HG03558 (cell line): ENCODE results near the gene FZD2.
"Not testable (repeated sequence)": the region's sequence is repeated elsewhere in the genome, so short reads cannot be mapped to it uniquely, and the experiment has no call there.

Experiments used
- ATAC-seq: cut with Tn5 transposase; IDR thresholded peaks from one replicate; pipeline ENCODE4 v1.9.1; 2021; ENCODE audit warnings: moderate number of reproducible peaks; ENCODE audit not compliant: unreplicated experiment; ENCODE audit errors: extremely low read depth

FZD2 gene

DNA sequence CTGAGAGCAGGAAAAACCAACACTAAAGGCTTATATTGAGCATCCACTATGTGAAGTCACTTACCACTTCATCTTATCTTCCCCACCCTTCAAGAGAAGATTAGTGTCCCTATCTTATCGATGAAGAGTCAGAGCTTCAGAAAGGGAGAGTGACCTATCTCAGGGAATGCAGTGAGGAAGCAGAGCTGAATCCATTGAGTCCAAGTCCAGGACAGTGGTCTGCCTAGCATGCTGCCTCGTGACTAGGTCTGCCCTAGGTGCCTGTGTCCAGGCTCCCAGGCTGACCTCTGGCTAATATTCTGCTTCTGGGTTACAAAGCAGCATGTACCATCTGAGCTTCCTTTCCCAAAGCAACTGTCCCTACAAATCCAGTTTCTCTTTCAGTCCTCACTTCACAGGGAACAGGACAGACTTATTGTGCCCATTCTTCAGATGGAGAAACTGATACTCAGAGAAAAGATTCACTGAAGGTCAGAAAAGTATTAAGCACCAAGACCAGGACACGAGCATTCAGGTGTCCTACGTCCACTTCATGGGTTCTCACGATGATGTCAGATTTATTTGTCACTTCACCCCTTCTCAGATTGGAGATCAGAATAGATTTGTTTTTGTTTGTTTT, 13.3 kb upstream of the FZD2 start:
- no peak for ATAC-seq

DNA sequence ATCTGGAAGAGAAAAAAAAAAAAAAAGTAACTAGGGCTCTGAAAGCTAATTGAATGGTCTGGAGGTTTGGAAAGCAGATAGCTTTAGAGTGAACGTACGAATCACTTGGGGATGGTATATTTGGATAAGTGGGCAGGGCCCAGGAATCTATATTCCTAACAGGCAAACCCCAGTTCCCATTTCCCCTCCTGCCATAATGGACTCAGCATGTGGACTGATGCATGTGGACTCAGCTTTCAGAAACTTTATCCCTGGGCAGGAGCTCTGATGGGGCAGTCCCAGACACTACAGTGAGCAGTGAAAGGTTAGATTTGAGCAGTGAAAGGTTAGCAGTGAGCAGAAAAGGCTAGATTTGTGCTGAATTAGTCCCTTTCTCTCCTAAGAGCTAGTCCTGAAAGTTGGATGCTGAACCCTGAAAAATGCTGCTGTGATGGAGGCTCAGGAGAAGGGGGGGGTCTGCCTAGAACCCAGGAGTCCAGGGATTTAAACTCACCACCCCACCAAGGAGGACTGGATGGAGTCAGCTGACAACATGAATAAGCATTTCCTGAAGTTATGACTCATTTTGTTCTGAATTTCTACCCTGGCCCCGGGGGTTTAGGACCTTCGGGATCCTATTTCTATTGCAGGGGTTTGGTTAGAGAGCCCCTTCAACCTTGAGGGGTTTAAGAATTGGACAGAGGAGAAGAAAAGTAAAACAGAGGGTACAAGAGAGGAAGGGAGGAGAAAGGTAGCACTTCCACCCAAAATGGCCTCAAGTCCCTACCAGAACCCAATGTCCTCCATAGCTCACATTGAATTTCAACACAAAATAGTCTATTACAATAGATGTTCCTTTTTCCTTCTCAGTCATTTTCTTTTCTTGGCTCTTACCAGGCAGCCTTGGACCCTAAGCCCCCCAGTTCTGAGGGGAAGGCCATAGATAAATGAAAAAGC, 10.3 kb upstream of the FZD2 start:
- no peak for ATAC-seq

DNA sequence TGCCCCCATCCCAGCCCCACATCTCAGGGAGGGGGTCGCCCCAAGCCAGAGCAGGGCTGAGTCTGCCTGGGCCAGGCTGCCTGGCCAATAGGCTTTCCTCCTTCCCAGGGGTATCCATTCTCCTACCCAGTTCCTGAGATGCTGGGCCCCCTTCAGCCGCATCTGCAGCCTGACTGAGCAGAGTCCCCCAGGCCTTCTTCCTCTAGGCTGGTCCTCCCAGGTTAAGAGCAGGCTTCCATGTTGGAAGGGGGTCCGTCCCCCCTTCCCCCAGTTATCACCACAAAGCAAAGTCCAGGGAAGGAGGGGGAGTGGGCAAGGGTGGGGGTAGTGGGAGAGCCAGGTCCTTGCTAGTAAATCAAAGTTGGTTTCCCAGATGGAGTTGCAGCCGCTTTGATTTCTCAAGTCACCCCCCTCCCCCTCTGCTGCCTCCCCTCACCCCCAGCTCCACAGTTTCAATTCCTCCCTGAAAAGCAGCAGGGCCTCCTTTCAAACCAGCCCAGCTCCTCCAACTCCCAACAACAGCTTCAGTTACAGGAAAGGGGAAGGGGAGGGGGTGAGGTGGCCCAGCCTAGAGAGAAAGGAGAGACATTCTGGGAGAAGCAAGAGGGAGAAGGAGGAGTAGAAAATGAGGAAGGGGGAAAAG, 9.5 kb upstream of the FZD2 start:
- no peak for ATAC-seq

DNA sequence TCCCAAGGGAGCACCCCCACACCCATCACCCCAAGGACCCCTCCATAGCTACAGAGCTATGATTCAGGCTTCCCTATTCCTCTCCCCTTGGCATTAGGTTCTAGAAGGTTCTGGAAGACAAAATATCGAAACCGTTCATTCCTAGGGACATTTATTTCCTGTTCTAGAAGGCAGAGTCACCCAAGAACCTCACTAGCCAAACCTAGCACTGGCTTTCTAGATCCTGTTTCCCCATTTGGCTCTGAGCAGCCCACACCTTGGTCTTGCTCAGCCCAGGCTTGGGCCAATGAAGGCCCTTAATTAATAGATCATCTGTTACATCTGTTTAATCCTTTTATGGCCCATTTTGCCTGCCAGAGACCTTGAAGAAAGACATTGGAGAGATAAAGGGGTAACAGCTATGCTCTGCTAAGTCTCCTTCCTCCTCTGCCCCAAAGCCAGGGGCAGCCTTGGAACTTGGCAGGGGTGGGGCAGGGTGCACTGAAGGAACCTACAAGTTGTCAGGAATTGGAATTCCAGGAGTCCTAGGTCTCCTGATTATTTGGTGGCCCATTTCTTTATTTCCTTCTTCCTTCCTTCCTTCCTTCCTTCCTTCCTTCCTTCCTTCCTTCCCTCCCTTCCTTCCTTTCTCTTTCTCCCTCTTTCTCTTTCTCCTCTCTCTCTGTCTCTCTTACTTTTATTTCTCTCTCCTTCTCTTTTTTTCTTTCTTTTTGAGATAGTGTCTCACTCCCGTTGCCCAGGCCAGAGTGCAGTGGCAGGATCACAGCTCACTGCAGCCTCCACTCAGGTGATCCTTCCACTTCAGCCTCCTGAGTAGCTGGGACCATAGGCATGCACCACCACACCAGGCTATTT, 8.7 kb upstream of the FZD2 start:
- ATAC-seq = no peak

DNA sequence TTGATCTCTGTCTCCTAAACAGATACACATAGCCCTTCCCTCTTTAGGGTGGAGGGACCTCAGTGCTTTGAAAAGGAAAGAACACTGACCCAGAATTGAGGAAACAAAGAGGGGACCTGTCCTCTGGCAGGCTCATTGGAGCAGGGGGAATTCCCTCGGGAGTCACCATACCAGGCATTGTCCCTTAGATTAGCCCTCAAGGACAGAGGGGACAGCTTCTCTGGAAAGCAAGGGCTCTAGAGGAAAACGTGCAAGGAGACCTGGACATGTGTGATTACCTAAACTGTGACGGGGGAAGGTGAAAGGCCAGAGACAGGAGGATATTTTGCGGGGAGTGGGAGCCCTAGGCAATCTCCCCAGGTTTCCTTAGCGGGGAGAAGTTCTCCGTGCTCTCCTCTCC, 7.6 kb upstream of the FZD2 start:
- no peak for ATAC-seq

DNA sequence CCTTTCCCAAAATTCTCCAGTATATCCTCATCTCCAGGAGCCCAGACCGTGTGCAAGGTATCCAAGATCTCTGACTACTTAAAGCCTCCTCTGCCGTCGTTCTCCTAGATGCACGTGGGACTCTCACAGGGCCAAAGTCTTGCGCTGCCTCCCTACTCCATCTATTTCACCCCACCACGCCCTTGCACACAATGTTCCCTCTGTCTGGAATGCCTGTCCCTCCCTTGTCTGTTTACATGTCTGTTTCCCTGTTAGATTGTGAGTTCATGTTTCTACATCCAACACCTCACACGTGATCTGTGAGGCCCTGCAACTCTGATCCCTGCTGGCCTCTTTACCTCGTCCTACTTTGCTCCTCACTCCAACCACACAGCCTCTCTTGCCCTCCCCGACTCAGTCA, 4.9 kb upstream of the FZD2 start:
- no peak for ATAC-seq

DNA sequence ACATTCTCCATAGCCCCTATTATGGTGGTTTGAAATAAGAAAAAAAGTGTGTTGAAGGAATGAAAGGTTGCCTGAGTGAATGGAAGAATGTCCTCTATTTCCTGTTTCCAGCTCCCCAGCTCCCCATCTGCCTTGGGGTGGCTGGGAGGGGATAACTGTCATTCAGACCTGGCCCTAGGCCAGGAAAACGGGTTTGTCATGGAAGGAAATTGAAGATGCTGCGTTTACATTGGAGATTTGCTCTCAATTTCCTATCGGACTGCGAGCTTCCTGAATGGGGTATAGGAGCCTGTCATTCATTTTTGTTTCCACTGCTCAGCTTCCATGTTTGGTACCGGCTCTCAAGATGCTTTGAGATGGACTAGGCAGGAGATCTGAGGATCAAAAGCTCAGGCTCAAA, 2.2 kb upstream of the FZD2 start:
- no peak for ATAC-seq

DNA sequence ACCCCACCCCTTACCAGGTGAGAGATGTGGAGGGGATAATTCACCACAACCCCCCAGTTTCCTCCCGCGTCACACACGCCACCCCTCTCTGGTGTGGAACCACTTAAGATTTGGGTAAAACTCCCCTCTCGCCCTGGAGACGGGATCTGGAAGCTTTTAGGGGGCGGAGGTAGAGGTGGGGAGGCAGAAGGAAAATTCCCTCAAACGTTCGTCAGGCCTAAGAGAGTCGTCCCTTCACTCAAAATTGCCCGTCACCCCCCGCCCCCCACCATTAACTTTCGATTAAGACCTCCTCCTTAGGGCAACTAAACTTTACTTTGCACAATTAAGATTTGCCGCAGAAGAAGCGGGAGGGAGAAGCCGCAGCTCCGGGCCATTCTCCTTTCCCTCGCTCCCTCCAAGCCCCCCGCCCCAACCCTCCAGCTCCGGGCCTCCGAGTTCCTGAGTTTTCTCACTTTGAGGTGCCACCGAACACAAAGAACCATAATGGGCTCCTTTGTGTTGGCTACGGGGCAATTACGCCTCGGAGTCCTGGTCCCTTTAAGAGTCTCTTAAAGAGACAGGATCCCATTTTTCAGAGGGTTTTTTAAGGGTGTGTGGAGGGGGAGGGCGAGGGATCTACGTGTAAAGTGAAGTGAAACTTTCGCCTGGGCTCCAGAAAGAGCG, 985 bp upstream of the FZD2 start:
- ATAC-seq = no peak

DNA sequence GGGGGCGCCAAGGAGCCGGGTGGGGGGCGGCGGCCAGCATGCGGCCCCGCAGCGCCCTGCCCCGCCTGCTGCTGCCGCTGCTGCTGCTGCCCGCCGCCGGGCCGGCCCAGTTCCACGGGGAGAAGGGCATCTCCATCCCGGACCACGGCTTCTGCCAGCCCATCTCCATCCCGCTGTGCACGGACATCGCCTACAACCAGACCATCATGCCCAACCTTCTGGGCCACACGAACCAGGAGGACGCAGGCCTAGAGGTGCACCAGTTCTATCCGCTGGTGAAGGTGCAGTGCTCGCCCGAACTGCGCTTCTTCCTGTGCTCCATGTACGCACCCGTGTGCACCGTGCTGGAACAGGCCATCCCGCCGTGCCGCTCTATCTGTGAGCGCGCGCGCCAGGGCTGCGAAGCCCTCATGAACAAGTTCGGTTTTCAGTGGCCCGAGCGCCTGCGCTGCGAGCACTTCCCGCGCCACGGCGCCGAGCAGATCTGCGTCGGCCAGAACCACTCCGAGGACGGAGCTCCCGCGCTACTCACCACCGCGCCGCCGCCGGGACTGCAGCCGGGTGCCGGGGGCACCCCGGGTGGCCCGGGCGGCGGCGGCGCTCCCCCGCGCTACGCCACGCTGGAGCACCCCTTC, 484 bp downstream of the FZD2 start:
- no peak for ATAC-seq

DNA sequence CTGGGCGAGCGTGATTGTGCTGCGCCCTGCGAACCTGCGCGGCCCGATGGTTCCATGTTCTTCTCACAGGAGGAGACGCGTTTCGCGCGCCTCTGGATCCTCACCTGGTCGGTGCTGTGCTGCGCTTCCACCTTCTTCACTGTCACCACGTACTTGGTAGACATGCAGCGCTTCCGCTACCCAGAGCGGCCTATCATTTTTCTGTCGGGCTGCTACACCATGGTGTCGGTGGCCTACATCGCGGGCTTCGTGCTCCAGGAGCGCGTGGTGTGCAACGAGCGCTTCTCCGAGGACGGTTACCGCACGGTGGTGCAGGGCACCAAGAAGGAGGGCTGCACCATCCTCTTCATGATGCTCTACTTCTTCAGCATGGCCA, 1.0 kb downstream of the FZD2 start:
- no peak for ATAC-seq

DNA sequence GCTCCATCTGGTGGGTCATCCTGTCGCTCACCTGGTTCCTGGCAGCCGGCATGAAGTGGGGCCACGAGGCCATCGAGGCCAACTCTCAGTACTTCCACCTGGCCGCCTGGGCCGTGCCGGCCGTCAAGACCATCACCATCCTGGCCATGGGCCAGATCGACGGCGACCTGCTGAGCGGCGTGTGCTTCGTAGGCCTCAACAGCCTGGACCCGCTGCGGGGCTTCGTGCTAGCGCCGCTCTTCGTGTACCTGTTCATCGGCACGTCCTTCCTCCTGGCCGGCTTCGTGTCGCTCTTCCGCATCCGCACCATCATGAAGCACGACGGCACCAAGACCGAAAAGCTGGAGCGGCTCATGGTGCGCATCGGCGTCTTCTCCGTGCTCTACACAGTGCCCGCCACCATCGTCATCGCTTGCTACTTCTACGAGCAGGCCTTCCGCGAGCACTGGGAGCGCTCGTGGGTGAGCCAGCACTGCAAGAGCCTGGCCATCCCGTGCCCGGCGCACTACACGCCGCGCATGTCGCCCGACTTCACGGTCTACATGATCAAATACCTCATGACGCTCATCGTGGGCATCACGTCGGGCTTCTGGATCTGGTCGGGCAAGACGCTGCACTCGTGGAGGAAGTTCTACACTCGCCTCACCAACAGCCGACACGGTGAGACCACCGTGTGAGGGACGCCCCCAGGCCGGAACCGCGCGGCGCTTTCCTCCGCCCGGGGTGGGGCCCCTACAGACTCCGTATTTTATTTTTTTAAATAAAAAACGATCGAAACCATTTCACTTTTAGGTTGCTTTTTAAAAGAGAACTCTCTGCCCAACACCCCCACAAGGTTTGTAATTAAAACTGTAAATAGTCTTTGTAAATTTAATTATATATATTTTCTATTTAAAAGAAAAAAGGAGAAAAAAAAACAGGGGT, 1.7 kb downstream of the FZD2 start:
- ATAC-seq = no peak

DNA sequence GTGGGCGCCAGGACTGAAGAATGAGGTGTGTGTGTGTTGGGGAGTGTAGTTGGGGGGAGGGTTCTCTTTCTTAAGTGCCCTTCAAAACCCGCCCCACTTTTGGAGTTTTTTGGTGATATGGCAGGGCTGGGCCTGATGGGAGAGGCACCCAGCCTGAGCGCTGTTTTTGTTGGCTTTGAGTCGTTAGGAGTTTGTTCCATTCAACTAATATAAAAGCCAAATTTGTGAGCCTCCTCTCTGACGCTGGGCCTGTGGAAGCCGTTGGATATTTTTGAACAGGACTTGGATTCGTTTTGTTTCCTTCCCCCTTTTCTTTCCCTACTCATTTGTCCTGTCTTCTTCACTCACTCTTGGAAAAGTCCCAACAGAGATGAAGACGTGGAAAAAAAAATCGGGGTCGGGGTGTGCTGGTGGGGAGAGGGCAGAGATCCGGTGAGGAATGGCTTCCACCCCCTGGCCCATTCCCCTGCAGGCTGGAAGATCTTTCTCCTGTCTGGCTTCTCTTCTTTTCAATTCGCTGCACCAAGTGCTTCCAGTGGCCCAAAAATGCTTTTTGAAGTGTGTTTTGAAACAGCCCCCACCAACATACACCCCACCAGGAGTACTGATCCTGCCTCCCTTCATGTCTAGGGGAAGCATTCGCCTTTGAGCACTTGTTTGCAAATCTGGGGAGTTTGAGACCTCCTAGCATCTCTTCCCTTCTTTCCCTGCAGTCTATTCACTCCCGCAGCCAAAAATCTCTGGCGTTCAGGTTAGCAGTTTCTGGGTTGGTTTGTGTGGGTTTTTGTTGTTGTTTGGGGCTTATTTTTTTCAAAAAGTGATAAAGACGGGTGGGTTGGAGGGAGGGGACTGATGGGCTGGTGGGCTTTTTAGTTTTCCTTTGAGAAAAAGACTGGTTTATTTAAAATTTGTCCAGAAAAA, 2.6 kb downstream of the FZD2 start:
- no peak for ATAC-seq

DNA sequence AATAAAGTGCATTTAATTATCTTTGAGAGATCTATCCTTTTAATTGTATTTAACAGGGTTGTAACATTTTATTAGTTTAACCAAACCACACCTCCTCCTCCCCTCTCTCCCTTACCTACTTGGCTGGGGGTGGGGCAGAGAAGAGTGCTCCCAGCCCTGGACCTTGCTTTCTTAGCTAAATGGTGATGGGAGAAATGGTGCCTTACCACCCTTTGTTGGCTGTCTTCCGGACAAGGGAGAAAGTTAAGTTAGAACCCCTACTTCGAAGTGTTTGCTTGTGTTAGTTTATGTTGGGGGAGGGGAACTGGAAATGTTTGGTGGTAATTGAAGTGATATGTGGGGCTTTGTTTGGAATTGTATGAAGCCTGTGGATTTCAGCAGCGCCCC, 3.9 kb downstream of the FZD2 start:
- no peak for ATAC-seq

DNA sequence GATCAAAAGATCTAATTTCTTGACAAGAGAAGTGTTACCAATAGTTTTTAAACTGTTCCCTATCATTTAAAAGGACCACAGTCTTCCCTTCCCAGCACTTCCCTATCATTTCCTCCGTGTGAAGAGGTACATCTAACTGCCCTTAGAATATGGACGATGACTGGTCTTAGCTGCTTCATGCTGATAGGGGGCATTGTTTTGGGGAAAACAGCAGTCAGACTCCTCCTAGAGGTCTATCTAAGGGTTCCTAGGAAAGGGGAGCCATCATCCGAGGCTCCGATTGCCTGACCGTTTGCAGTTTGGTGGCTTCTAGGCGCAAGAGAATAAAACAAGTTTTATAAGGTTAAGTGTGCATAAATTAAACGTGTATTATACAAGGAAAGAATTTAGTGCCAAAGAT, 7.1 kb downstream of the FZD2 start:
- no peak for ATAC-seq

DNA sequence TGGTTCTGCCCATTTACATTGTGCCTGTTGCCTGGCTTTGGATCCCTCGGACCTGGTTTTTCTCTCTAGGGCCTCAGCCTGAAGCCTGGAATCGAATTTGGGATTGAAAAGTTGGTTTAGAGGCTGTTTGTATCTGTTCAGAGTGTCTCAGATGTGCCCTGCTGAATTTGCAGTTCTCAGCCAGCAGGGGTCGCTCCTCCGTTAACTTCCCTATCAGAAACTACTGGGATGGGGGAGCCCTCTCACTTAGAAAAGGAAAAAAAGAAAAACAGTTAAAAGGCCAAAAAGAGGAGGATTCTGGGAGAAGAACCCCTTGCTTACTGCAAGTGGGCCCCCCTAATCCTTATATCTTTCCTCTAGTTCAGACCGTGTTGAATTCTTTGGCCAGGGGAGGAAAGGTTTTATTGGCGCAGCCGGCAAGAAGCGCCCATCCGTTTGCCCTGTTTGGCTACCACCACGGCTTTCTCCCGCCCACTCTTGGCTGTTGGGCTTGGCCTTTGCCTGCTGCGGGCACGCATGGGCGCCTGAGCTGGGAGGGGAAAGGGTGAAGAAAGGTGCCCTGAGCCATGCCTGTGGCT, 8.7 kb downstream of the FZD2 start:
- no peak for ATAC-seq

DNA sequence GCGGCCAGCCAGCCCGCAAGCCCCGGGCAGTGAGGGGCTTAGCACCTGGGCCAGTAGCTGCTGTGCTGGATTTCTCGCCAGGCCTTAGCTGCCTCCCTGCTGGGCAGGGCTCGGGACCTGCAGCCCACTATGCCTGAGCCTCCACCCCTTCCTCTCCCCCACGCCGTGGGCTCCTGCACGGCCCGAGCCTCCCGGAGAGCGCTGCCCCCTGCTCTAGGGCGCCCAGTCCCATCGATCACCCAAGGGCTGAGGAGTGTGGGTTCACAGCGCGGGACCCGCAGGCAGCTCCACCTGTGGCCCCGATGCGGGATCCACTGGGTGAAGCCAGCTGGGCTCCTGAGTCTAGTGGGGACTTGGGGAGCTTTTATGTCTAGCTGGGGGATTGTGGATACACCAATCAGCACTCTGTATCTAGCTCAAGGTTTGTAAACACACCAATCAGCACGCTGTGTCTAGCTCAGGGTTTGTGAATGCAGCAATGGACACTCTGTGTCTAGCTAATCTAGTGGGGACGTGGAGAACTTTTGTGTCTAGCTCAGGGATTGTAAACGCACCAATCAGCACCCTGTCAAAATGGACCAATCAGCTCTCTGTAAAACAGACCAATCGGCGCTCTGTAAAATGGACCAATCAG, 11.1 kb downstream of the FZD2 start:
- not testable (repeated sequence) for ATAC-seq
